Fibroblast of lung (primary cell): ENCODE measurements around the gene PCGF2.

Experiments used
- CTCF ChIP-seq, 2 donors: IDR thresholded peaks in 1 of 2; conservative IDR thresholded peaks in 1 of 2; 1 replicate in 1 of 2; 2 replicates in 1 of 2; pipeline ENCODE4 v1.5.1; 2011 to 2012; ENCODE audit warnings: low read length in 2 of 2, control low read depth in 1 of 2, inconsistent platforms in 1 of 2, low read depth in 1 of 2, mild to moderate bottlenecking in 1 of 2
- EZH2 ChIP-seq: IDR thresholded peaks from 2 replicates; pipeline ENCODE4 v1.5.1; 2012; ENCODE audit warnings: low read length, control low read depth, mild to moderate bottlenecking; ENCODE audit errors: missing control alignments

DNA sequence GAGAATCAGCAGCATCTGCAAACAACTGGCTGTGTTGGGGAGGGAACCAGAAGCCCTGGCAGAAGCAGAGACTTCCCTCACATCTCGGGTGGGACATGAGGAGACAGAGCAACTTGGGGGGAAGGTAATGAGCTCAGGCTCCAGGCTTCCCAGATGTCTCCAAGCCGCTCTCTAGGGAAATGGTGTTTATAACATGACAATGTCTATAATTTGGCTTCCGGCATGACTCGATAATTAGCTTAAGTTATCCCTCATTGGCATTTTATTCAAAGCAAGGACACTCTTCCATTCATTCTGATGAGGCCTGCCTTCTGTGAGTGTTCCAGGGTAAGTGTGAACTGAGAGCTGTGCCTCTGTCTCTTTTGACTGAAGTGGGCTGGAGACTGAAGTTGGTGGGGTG is 57.8 kb downstream of the PCGF2 start:
- TF ChIP-seq CTCF (conservative IDR thresholded peaks at IDR 0.05 in 1 of 2, IDR thresholded peaks at IDR 0.05 in 1 of 2; ENCODE audit: low read depth in 1 of 2, low read length in 2 of 2) (no peak), EZH2 (no peak)
